Coronary artery (tissue), 2 donors: ENCODE measurements around the gene CNMD.
"Not testable (repeated sequence)": the region's sequence is repeated elsewhere in the genome, so short reads cannot be mapped to it uniquely, and the experiment has no call there.

Source experiments
- DNase-seq: peaks from one replicate; pipeline ENCODE4 v3.0.0-alpha.2; 2017; ENCODE audit warnings: low spot score
- H3K27ac ChIP-seq, 2 donors: fragments of 200-600 bp; sonication (generic); one replicate each; pipeline ENCODE4 v1.5.1; 2016 to 2019
- H3K4me3 ChIP-seq: fragments of 200-600 bp; sonication (generic); 2 replicates; pipeline ENCODE4 v1.5.1; 2016; ENCODE audit warnings: mild to moderate bottlenecking, moderate library complexity
- TF ChIP-seq, protein P1 (sequence below): fragments of 200-600 bp; sonication (generic); IDR thresholded peaks from one replicate; pipeline ENCODE4 v1.5.1; 2019; ENCODE audit warnings: antibody characterized with exemption

Gene CNMD

GRCh38 chr13:52736891-52737290 lies 2.7 kb downstream of the CNMD start:
- H3K4me3 ChIP-seq: no peak overlapping the region
- TF ChIP-seq, protein P1, sequence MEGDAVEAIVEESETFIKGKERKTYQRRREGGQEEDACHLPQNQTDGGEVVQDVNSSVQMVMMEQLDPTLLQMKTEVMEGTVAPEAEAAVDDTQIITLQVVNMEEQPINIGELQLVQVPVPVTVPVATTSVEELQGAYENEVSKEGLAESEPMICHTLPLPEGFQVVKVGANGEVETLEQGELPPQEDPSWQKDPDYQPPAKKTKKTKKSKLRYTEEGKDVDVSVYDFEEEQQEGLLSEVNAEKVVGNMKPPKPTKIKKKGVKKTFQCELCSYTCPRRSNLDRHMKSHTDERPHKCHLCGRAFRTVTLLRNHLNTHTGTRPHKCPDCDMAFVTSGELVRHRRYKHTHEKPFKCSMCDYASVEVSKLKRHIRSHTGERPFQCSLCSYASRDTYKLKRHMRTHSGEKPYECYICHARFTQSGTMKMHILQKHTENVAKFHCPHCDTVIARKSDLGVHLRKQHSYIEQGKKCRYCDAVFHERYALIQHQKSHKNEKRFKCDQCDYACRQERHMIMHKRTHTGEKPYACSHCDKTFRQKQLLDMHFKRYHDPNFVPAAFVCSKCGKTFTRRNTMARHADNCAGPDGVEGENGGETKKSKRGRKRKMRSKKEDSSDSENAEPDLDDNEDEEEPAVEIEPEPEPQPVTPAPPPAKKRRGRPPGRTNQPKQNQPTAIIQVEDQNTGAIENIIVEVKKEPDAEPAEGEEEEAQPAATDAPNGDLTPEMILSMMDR: no peak
- DNase-seq: no peak

DNA sequence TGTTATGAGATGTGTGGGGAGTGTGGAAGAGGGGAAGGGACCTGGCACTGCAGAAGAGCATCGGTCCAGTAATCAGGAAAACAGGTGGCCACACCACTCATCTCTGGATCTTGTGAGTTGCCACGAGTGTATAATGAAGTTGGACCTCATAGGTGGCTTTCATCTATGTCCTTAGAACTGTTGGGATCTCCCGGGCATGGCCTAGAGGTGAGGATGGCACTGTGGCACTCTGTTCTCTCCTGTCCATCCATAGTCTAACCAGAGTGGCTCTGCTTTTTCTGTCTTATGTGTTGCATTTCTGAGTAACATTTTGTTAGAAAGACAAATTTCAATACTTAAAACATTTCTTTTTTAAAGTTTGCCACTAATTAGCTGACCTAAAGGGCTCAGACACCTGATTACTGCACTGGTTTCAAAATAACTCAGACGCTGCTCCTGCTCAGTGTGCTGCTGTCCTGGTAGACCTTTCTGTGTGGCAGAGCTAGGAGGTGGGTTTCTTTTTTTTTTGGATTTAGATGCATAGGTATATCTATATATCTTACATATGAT lies 5.5 kb downstream of the CNMD start:
- no peak overlapping the region for H3K4me3 ChIP-seq
- DNase-seq: no peak
- TF ChIP-seq, protein P1: no peak
- H3K27ac ChIP-seq: no peak overlapping the region

More at GRCh38 chr13:52736891-52737290, 2.7 kb downstream of the CNMD start:
- H3K27ac ChIP-seq: no peak overlapping the region

DNA sequence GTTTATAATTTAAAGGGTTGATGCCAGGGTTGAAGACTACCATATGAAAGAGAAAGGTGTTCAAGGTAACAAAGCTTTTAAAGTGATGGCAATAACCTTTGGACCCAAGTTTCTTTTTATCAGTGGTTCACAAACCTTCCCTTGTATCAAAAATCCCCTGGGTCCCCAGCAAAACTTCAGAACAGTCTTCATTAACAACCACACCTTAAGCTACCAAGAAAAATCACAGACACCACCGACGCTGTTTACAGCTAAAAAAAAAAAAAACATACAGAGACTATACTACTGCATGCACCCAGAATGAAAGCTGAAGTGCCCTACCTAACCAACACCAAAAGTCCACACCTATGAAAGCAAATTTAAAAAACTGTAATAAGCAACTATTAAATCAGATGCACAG lies 13.4 kb downstream of the CNMD start:
- DNase-seq: no peak
- no peak overlapping the region for H3K4me3 ChIP-seq
- H3K27ac ChIP-seq: no peak overlapping the region
- TF ChIP-seq, protein P1: no peak

DNA sequence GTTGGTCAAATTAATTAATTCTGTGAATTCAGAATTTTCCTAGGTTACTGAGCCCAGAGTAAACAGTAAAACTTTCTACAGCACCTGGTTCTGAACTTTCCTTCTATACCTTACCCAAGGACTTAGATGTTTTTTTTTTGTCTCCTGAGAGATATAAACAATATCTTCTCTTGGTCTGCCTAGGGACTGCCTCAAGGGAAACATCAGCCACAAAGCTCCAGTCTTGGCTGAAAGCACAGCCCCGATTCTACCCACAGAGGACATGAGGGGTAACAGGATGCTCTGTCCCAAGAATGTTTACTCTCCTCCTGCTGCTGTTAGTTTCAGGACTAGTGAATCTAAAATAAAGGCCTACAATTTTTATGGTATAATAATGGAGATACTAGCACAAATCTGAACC lies 14.3 kb downstream of the CNMD start:
- Histone ChIP-seq H3K27ac (no peak overlapping the region), H3K4me3 (no peak overlapping the region)
- no peak for DNase-seq
- TF ChIP-seq, protein P1: no peak

- TF ChIP-seq, protein P1: no peak
- Histone ChIP-seq H3K27ac (no peak overlapping the region), H3K4me3 (no peak overlapping the region)
- no peak for DNase-seq
Observed at GRCh38 chr13:52723181-52723580, 16.4 kb downstream of the CNMD start.

- DNase-seq, H3K4me3 ChIP-seq: not testable (repeated sequence)
Observed at GRCh38 chr13:52721356-52721755, 18.3 kb downstream of the CNMD start.

GRCh38 chr13:52720904-52721303 lies 18.7 kb downstream of the CNMD start:
- not testable (repeated sequence) for DNase-seq, H3K27ac ChIP-seq, H3K4me3 ChIP-seq

More at GRCh38 chr13:52721356-52721755, 18.3 kb downstream of the CNMD start:
- not testable (repeated sequence) for H3K27ac ChIP-seq

GRCh38 chr13:52713894-52714293 lies 25.7 kb downstream of the CNMD start:
- no peak for DNase-seq
- Histone ChIP-seq H3K4me3 (no peak overlapping the region), H3K27ac (peak overlapping the region in 1 of 2 donors; percentile 28)
- TF ChIP-seq, protein P1: no peak
